Astrocyte of the cerebellum (primary cell): Measurements from ENCODE around the gene ARL8B.
"Not testable (repeated sequence)": the region's sequence is repeated elsewhere in the genome, so short reads cannot be mapped to it uniquely, and the experiment has no call there.

ENCODE experiments used
- DNase-seq: peaks from one replicate; pipeline ENCODE4 v3.0.0-alpha.2; 2011; ENCODE audit warnings: low read depth
- H3K4me3 ChIP-seq: 2 replicates; pipeline ENCODE4 v1.5.1; 2011; ENCODE audit warnings: mild to moderate bottlenecking, low read depth, low read length, moderate library complexity
- in situ Hi-C: cut with HindIII; loops from 2 replicates; pipeline ENCODE4 v1.10.0; 2017; ENCODE audit warnings: low sequenced_read_pairs
- TF ChIP-seq, protein P1 (sequence below): IDR thresholded peaks from 2 replicates; pipeline ENCODE4 v1.5.1; 2012; ENCODE audit warnings: low read length, low read depth, moderate library complexity, mild to moderate bottlenecking; ENCODE audit errors: missing control alignments

The ARL8B gene

GRCh38 chr3:5110337-5110736 lies 11.8 kb upstream of the ARL8B start:
- no peak overlapping the region for H3K4me3 ChIP-seq
- DNase-seq, result no peak
- in situ Hi-C loops, result no loop called here
- TF ChIP-seq, protein P1, sequence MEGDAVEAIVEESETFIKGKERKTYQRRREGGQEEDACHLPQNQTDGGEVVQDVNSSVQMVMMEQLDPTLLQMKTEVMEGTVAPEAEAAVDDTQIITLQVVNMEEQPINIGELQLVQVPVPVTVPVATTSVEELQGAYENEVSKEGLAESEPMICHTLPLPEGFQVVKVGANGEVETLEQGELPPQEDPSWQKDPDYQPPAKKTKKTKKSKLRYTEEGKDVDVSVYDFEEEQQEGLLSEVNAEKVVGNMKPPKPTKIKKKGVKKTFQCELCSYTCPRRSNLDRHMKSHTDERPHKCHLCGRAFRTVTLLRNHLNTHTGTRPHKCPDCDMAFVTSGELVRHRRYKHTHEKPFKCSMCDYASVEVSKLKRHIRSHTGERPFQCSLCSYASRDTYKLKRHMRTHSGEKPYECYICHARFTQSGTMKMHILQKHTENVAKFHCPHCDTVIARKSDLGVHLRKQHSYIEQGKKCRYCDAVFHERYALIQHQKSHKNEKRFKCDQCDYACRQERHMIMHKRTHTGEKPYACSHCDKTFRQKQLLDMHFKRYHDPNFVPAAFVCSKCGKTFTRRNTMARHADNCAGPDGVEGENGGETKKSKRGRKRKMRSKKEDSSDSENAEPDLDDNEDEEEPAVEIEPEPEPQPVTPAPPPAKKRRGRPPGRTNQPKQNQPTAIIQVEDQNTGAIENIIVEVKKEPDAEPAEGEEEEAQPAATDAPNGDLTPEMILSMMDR, result no peak

DNA sequence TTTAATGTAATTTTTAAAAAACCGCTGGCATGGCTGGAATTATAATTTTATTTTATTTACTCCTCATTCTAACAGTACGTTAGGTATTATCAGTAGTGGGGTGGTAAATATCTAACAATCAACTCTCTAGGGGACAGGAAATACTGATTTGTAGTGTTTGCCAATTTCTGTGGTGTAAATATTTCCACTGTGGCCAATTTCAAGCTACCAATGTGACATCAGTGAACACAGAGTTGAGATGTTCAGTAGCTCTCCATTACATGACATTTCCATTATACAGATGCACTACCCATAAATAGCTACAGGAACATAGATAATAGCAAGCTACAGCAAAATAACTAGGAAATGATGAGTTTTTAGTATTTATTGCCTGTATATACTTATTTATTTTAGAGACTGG lies 10.0 kb upstream of the ARL8B start:
- in situ Hi-C loops, result no loop called here
- H3K4me3 ChIP-seq, result no peak overlapping the region
- DNase-seq, result no peak
- TF ChIP-seq, protein P1, result no peak

GRCh38 chr3:5113726-5114125 lies 8.4 kb upstream of the ARL8B start:
- in situ Hi-C loops, result not testable (repeated sequence)

GRCh38 chr3:5115506-5116162 lies 6.5 kb upstream of the ARL8B start:
- no peak overlapping the region for H3K4me3 ChIP-seq
- no peak for DNase-seq
- in situ Hi-C loops, result no loop called here
- TF ChIP-seq, protein P1, result no peak

More at GRCh38 chr3:5113726-5114125, 8.4 kb upstream of the ARL8B start:
- not testable (repeated sequence) for DNase-seq, H3K4me3 ChIP-seq

DNA sequence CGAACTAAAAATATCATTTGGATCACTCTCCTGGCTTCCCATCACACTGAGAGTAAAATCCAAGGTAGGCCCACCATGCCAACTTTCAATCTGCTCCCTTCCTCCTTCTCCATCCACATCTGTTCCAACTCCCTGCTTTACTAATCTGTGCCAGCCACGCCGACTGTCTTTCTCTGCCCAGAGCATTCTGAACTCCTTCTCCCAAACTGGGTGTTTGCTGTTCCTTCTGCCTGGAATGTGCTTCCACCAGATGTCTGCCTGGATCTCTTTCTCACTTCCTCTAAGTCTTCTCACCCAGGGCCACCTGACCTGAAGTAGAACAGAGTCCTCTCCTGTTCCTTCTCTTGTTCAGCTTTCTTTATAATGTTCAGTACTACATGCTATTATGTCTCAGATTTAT lies 5.6 kb upstream of the ARL8B start:
- DNase-seq, result no peak
- in situ Hi-C loops, result no loop called here
- TF ChIP-seq, protein P1, result no peak
- no peak overlapping the region for H3K4me3 ChIP-seq

DNA sequence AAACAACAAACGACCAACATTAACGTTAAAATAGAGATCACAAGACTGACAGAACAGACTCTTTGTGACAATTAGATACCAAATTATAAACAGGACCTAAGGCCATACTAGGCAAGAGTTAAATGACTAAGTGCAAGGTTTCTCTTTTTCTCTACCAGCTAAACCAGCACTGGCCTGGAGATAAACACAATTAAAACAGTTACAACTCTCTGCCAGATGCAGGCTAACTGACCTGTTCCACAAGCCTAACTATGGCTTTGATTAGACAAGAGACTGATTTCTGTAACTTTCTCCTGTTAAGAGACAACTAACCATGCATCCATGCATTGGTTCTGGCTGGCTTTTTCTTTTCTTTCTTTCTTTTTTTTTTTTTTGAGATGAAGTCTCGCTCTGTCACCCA lies 1.6 kb upstream of the ARL8B start:
- in situ Hi-C loops, result no loop called here
- DNase-seq, result no peak
- H3K4me3 ChIP-seq, result no peak overlapping the region
- TF ChIP-seq, protein P1, result no peak

DNA sequence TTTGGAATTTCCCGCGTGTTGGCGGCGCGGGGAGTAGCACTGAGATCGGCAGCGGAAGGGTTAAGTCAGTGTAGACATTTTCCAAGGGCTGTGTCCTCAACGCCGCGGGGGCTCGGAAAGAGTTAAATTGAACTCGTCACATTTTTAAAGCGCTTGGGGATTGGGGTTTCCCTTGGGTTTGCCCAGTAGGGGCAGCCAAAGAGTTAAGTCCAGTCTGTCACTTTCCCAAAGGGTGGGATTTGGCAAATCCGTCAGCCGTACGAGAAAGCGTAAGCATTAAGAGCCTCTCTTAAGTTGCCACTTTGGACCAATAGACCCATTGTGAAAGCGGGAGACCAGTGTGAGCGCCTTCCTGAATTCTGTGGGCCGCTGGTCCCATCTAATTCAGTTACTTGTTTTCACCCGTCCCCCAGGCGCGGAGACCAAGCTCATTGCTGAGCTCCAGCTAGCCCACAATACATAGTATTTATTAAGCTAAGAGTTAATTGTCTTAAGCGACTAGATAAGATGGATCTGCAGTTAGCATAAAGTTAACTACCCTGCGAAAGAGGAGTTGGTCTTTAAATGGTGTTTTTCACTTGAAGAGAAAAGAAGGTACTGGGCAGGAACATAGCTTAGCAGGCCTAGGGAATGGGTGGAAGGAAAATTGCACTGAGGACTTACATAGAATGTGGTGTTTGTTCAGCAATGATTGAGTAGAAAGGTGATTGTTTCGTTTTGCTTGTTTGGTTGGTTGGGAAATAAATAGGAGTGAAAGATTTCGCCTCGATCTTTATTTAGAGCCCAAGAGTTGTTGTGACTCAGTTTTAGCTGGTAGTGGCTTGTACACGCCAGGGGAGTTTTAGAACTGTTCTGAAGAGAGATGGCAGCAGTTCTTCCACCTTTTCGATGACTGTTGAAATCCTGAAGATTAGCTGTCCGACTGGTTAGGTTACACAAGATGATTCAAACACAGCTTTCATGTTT lies 932 bp downstream of the ARL8B start:
- TF ChIP-seq, protein P1, result no peak
- DNase-seq, result peak; percentile 48
- in situ Hi-C loops, result no loop called here
- peak overlapping the region; percentile 99 for H3K4me3 ChIP-seq
